ENCODE measurements around the gene TSSK2. TPM values are rescaled to one million over a fixed set of nuclear protein-coding genes. Genes with fewer than 3 reads are reported as not detected.

Gene TSSK2
- total and polyA plus RNA-seq, 2 donors: 0.09 TPM; not detected in 1

- WGBS: 9% methylated on average over 58 of the region's 58 CpGs
- no peak for DNase-seq (ENCODE audit: low read depth in 6 of 9, low spot score in 9 of 9)
- Histone ChIP-seq H3K27ac (ENCODE audit: low read depth in 1 of 2, low read length in 1 of 2) (no peak overlapping the region), H3K9me3 (ENCODE audit: control insufficient read depth in 2 of 2, insufficient read depth in 1 of 2, low read length in 1 of 2) (peaks cover 0 to 4% of the 10 kb centered on the region in 2 donors), H3K4me1 (ENCODE audit: control insufficient read depth in 2 of 2, insufficient read depth in 2 of 2, low read length in 2 of 2) (peaks cover 9 to 23% of the 10 kb centered on the region in 2 donors), H3K27me3 (ENCODE audit: control insufficient read depth in 2 of 2, insufficient read depth in 1 of 2, low read length in 1 of 2) (peaks cover 35 to 51% of the 10 kb centered on the region in 2 donors), H3K4me3 (ENCODE audit: low read length in 2 of 2) (no peak overlapping the region), H3K36me3 (ENCODE audit: control insufficient read depth in 2 of 2, insufficient read depth in 2 of 2, low read length in 1 of 2) (no peaks in the 10 kb centered on the region)
These were observed 38.2 kb downstream of the TSSK2 start for GRCh38 chr22:19169002-19169946.

GRCh38 chr22:19169947-19170318, 38.8 kb downstream of the TSSK2 start:
- 62% methylated on average over 7 of the region's 7 CpGs for WGBS
- H3K9me3 ChIP-seq (ENCODE audit: control insufficient read depth in 2 of 2, insufficient read depth in 1 of 2, low read length in 1 of 2): peaks cover 0 to 4% of the 10 kb centered on the region in 2 donors
- peaks cover 35 to 51% of the 10 kb centered on the region in 2 donors for H3K27me3 ChIP-seq (ENCODE audit: control insufficient read depth in 2 of 2, insufficient read depth in 1 of 2, low read length in 1 of 2)
- DNase-seq (ENCODE audit: low read depth in 6 of 9, low spot score in 9 of 9): no peak
- H3K27ac ChIP-seq (ENCODE audit: low read depth in 1 of 2, low read length in 1 of 2): no peak overlapping the region
- no peak overlapping the region for H3K4me3 ChIP-seq (ENCODE audit: low read length in 2 of 2)
- no peaks in the 10 kb centered on the region for H3K36me3 ChIP-seq (ENCODE audit: control insufficient read depth in 2 of 2, insufficient read depth in 2 of 2, low read length in 1 of 2)
- H3K4me1 ChIP-seq (ENCODE audit: control insufficient read depth in 2 of 2, insufficient read depth in 2 of 2, low read length in 2 of 2): peaks cover 9 to 23% of the 10 kb centered on the region in 2 donors

GRCh38 chr22:19172213-19173046, 41.3 kb downstream of the TSSK2 start:
- H3K9me3 ChIP-seq (ENCODE audit: control insufficient read depth in 2 of 2, insufficient read depth in 1 of 2, low read length in 1 of 2): peaks cover 0 to 4% of the 10 kb centered on the region in 2 donors
- H3K4me1 ChIP-seq (ENCODE audit: control insufficient read depth in 2 of 2, insufficient read depth in 2 of 2, low read length in 2 of 2): peaks cover 10 to 26% of the 10 kb centered on the region in 2 donors
- DNase-seq (ENCODE audit: low read depth in 6 of 9, low spot score in 9 of 9): no peak
- H3K27ac ChIP-seq (ENCODE audit: low read depth in 1 of 2, low read length in 1 of 2): no peak overlapping the region
- H3K4me3 ChIP-seq (ENCODE audit: low read length in 2 of 2): peak overlapping the region; percentile 83 to 85
- WGBS: 55% methylated on average over 13 of the region's 13 CpGs
- H3K36me3 ChIP-seq (ENCODE audit: control insufficient read depth in 2 of 2, insufficient read depth in 2 of 2, low read length in 1 of 2): peaks cover 3% of the 10 kb centered on the region in 2 donors
- peaks cover 31 to 40% of the 10 kb centered on the region in 2 donors for H3K27me3 ChIP-seq (ENCODE audit: control insufficient read depth in 2 of 2, insufficient read depth in 1 of 2, low read length in 1 of 2)

GRCh38 chr22:19173047-19174035, 42.2 kb downstream of the TSSK2 start:
- peaks cover 0 to 4% of the 10 kb centered on the region in 2 donors for H3K9me3 ChIP-seq (ENCODE audit: control insufficient read depth in 2 of 2, insufficient read depth in 1 of 2, low read length in 1 of 2)
- H3K36me3 ChIP-seq (ENCODE audit: control insufficient read depth in 2 of 2, insufficient read depth in 2 of 2, low read length in 1 of 2): peaks cover 3% of the 10 kb centered on the region in 2 donors
- DNase-seq (ENCODE audit: low read depth in 6 of 9, low spot score in 9 of 9): no peak
- H3K27me3 ChIP-seq (ENCODE audit: control insufficient read depth in 2 of 2, insufficient read depth in 1 of 2, low read length in 1 of 2): peaks cover 26 to 31% of the 10 kb centered on the region in 2 donors
- no peak overlapping the region for H3K4me3 ChIP-seq (ENCODE audit: low read length in 2 of 2)
- 88% methylated on average over 19 of the region's 19 CpGs for WGBS
- no peak overlapping the region for H3K27ac ChIP-seq (ENCODE audit: low read depth in 1 of 2, low read length in 1 of 2)
- H3K4me1 ChIP-seq (ENCODE audit: control insufficient read depth in 2 of 2, insufficient read depth in 2 of 2, low read length in 2 of 2): peaks cover 15 to 29% of the 10 kb centered on the region in 2 donors

GRCh38 chr22:19174106-19175025, 43.3 kb downstream of the TSSK2 start:
- Histone ChIP-seq H3K27me3 (ENCODE audit: control insufficient read depth in 2 of 2, insufficient read depth in 1 of 2, low read length in 1 of 2) (peaks cover 16 to 25% of the 10 kb centered on the region in 2 donors), H3K36me3 (ENCODE audit: control insufficient read depth in 2 of 2, insufficient read depth in 2 of 2, low read length in 1 of 2) (peaks cover 3% of the 10 kb centered on the region in 2 donors), H3K27ac (ENCODE audit: low read depth in 1 of 2, low read length in 1 of 2) (no peak overlapping the region), H3K4me1 (ENCODE audit: control insufficient read depth in 2 of 2, insufficient read depth in 2 of 2, low read length in 2 of 2) (peaks cover 15 to 35% of the 10 kb centered on the region in 2 donors), H3K9me3 (ENCODE audit: control insufficient read depth in 2 of 2, insufficient read depth in 1 of 2, low read length in 1 of 2) (peaks cover 0 to 4% of the 10 kb centered on the region in 2 donors), H3K4me3 (ENCODE audit: low read length in 2 of 2) (no peak overlapping the region)
- WGBS: 71% methylated on average over 14 of the region's 14 CpGs
- DNase-seq (ENCODE audit: low read depth in 6 of 9, low spot score in 9 of 9): no peak

- no peak for DNase-seq (ENCODE audit: low read depth in 6 of 9, low spot score in 9 of 9)
- Histone ChIP-seq H3K9me3 (ENCODE audit: control insufficient read depth in 2 of 2, insufficient read depth in 1 of 2, low read length in 1 of 2) (peaks cover 0 to 4% of the 10 kb centered on the region in 2 donors), H3K4me3 (ENCODE audit: low read length in 2 of 2) (no peak overlapping the region), H3K4me1 (ENCODE audit: control insufficient read depth in 2 of 2, insufficient read depth in 2 of 2, low read length in 2 of 2) (peaks cover 15 to 38% of the 10 kb centered on the region in 2 donors), H3K27ac (ENCODE audit: low read depth in 1 of 2, low read length in 1 of 2) (no peak overlapping the region), H3K27me3 (ENCODE audit: control insufficient read depth in 2 of 2, insufficient read depth in 1 of 2, low read length in 1 of 2) (peaks cover 9 to 25% of the 10 kb centered on the region in 2 donors), H3K36me3 (ENCODE audit: control insufficient read depth in 2 of 2, insufficient read depth in 2 of 2, low read length in 1 of 2) (peaks cover 3% of the 10 kb centered on the region in 2 donors)
- WGBS: 92% methylated on average over 7 of the region's 7 CpGs
These were observed 44.0 kb downstream of the TSSK2 start for GRCh38 chr22:19175026-19175601.

GRCh38 chr22:19175602-19176174, 44.6 kb downstream of the TSSK2 start:
- 90% methylated on average over 21 of the region's 21 CpGs for WGBS
- H3K27ac ChIP-seq (ENCODE audit: low read depth in 1 of 2, low read length in 1 of 2): no peak overlapping the region
- H3K9me3 ChIP-seq (ENCODE audit: control insufficient read depth in 2 of 2, insufficient read depth in 1 of 2, low read length in 1 of 2): peaks cover 0 to 4% of the 10 kb centered on the region in 2 donors
- H3K4me3 ChIP-seq (ENCODE audit: low read length in 2 of 2): no peak overlapping the region
- DNase-seq (ENCODE audit: low read depth in 6 of 9, low spot score in 9 of 9): no peak
- peaks cover 3% of the 10 kb centered on the region in 2 donors for H3K36me3 ChIP-seq (ENCODE audit: control insufficient read depth in 2 of 2, insufficient read depth in 2 of 2, low read length in 1 of 2)
- H3K27me3 ChIP-seq (ENCODE audit: control insufficient read depth in 2 of 2, insufficient read depth in 1 of 2, low read length in 1 of 2): peaks cover 3 to 25% of the 10 kb centered on the region in 2 donors
- H3K4me1 ChIP-seq (ENCODE audit: control insufficient read depth in 2 of 2, insufficient read depth in 2 of 2, low read length in 2 of 2): peaks cover 15 to 36% of the 10 kb centered on the region in 2 donors
